ENCODE measurements around the gene MS4A18.

DNA sequence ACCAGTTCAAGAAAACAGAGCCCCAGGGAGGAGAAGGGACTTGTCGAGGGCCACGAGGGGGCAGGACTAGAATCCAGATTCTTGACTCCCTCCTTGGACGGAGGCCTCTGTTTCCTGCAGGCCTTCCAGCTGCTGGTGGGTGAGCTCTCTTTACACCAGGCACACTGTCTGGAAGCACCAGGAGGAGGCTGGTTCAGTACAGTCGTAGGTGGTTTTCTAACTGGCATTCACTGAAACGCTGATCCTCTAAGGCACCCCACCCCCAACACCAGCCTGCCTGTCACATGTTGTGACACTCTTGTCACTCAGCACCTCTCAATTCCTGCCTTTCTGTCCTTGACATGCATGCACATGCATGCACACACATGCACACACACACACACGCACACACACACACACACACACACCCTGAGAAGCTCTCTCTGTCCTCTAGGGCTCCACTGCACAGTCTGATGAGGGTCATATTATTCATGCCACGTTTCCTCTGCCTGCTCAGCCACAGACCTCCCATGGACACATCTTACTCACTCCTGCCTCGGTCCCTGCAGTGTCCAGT is 61.4 kb downstream of the MS4A18 start:
- TF ChIP-seq CTCF (conservative IDR thresholded peaks at IDR 0.05) = no peak
- no peak for TF ChIP-seq ZFX (IDR thresholded peaks at IDR 0.05)
